Measurements from ENCODE around the gene BTRC. TPM values are rescaled to one million over a fixed set of nuclear protein-coding genes. Genes with fewer than 3 reads are reported as not detected.
A peak's percentile ranks its signal among the peaks of the same experiment; 100 is the strongest.
"Not testable (repeated sequence)": the region's sequence is repeated elsewhere in the genome, so short reads cannot be mapped to it uniquely, and the experiment has no call there.

Gene BTRC
- total RNA-seq, 2 donors from 2014 or later = 13.5 to 16.6 TPM

- Mint-ChIP-seq H3K4me3 (peak within 1 kb of the TSS; percentile 94), H3K27ac (peak within 1 kb of the TSS; percentile 53 to 83), H3K9me3 (no peaks in the 10 kb centered on the region), H3K27me3 (no peaks in the 10 kb centered on the region), H3K4me1 (ENCODE audit: low read depth in 2 of 2) (peaks cover 17 to 25% of the 10 kb centered on the region in 2 donors), H3K36me3 (no peaks in the 10 kb centered on the region)
- ATAC-seq (peak; percentile 98 to 99), DNase-seq (ENCODE audit: low spot score) (peak; percentile 95)
Measured at GRCh38 chr10:101587725-101588653, 234.0 kb downstream of the BTRC start, which contains the start of the genes DPCD and POLL. Gene DPCD, plus strand, starts transcription at chr10:101588321. Its CDS starts 16 bp downstream, at chr10:101588337. Gene POLL, minus strand, starts transcription at chr10:101588257. Its CDS starts 897 bp downstream, at chr10:101587360.

GRCh38 chr10:101588879-101589278 is 234.9 kb downstream of the BTRC start:
- Mint-ChIP-seq H3K27ac (peak overlapping the region; percentile 53 to 83), H3K4me1 (ENCODE audit: low read depth in 2 of 2) (peaks cover 17 to 25% of the 10 kb centered on the region in 2 donors), H3K9me3 (no peaks in the 10 kb centered on the region), H3K4me3 (peak overlapping the region; percentile 94), H3K36me3 (no peaks in the 10 kb centered on the region), H3K27me3 (no peaks in the 10 kb centered on the region)
- DNase-seq (ENCODE audit: low spot score) (no peak), ATAC-seq (no peak)

GRCh38 chr10:101593331-101593730 is 239.4 kb downstream of the BTRC start:
- H3K9me3 Mint-ChIP-seq; H3K36me3 Mint-ChIP-seq; H3K27ac Mint-ChIP-seq; H3K4me3 Mint-ChIP-seq; DNase-seq (ENCODE audit: low spot score); ATAC-seq; H3K27me3 Mint-ChIP-seq; H3K4me1 Mint-ChIP-seq (ENCODE audit: low read depth in 2 of 2): not testable (repeated sequence)

GRCh38 chr10:101595591-101596433 is 241.8 kb downstream of the BTRC start:
- no peaks in the 10 kb centered on the region for H3K4me1 Mint-ChIP-seq (ENCODE audit: low read depth in 2 of 2)
- H3K27me3 Mint-ChIP-seq = no peaks in the 10 kb centered on the region
- no peak for ATAC-seq
- H3K4me3 Mint-ChIP-seq = no peak overlapping the region
- no peaks in the 10 kb centered on the region for H3K9me3 Mint-ChIP-seq
- no peaks in the 10 kb centered on the region for H3K36me3 Mint-ChIP-seq
- H3K27ac Mint-ChIP-seq = no peak overlapping the region
- DNase-seq (ENCODE audit: low spot score) = no peak

GRCh38 chr10:101597091-101597900 is 243.3 kb downstream of the BTRC start:
- Mint-ChIP-seq H3K36me3 (no peaks in the 10 kb centered on the region), H3K27ac (no peak overlapping the region), H3K4me3 (no peak overlapping the region), H3K27me3 (no peaks in the 10 kb centered on the region), H3K9me3 (no peaks in the 10 kb centered on the region), H3K4me1 (ENCODE audit: low read depth in 2 of 2) (no peaks in the 10 kb centered on the region)
- ATAC-seq (no peak), DNase-seq (ENCODE audit: low spot score) (no peak)

GRCh38 chr10:101601541-101601940 is 247.6 kb downstream of the BTRC start:
- Mint-ChIP-seq H3K4me3 (no peak overlapping the region), H3K9me3 (no peaks in the 10 kb centered on the region), H3K27ac (no peak overlapping the region), H3K27me3 (no peaks in the 10 kb centered on the region), H3K4me1 (ENCODE audit: low read depth in 2 of 2) (no peaks in the 10 kb centered on the region), H3K36me3 (no peaks in the 10 kb centered on the region)
- ATAC-seq (no peak), DNase-seq (ENCODE audit: low spot score) (no peak)

- Mint-ChIP-seq H3K9me3 (no peaks in the 10 kb centered on the region), H3K36me3 (no peaks in the 10 kb centered on the region), H3K27ac (no peak overlapping the region), H3K4me1 (ENCODE audit: low read depth in 2 of 2) (no peaks in the 10 kb centered on the region), H3K27me3 (no peaks in the 10 kb centered on the region), H3K4me3 (no peak overlapping the region)
- ATAC-seq (peak; percentile 74 to 82), DNase-seq (ENCODE audit: low spot score) (no peak)
Measured at GRCh38 chr10:101602761-101603398, 248.9 kb downstream of the BTRC start.

Other genes starting within 250 kb of the BTRC start
- not detected for gene TLX1, start 222.9 kb upstream of the BTRC start, total RNA-seq
- gene LBX1, start 124.7 kb upstream of the BTRC start, total RNA-seq = not detected
- 10 to 100 TPM; 27.6 to 37.3 TPM for gene POLL, start 234.1 kb downstream of the BTRC start, total RNA-seq
- gene DPCD, start 234.2 kb downstream of the BTRC start, total RNA-seq = 10 to 100 TPM in 1 of 2 donors, 1 to 10 TPM in 1; 8.2 to 11.2 TPM